Fibroblast of gingiva (primary cell): ENCODE measurements around the gene PRELID3B.
A peak's percentile ranks its signal among the peaks of the same experiment; 100 is the strongest.

Experiments used
- DNase-seq: peaks from one replicate; pipeline ENCODE4 v3.0.0-alpha.2; 2011; ENCODE audit warnings: low read depth

The PRELID3B gene

DNA sequence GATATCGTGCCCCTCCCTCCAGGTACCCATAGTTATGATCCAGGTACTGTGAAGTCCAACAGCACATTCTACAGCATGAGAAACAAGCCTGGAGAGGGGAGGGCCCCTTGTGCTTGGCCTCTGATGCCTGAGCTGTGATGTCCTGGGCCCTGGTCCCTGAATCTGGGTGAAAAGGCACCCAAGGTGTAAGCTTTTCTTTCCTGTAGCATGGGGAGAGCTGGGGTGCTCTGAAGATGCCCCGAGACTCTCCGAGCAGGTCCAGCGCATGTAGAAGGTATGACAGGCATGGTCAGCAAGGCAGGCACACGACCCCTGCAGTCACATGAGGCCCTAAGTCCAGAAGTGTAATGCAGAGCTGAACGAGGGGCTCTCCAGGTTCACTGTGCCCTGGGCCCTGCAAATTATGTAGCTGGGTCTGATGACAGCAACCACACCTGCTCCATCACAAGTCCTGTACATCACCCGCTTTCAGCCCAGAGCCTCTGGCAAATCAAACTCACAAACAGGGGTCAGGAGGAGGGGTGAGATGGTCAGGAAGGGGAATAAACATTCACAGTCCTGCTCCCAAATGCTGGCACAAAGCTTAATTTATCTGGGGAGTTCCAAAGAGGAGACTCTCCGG, 33.8 kb downstream of the PRELID3B start:
- DNase-seq: no peak

DNA sequence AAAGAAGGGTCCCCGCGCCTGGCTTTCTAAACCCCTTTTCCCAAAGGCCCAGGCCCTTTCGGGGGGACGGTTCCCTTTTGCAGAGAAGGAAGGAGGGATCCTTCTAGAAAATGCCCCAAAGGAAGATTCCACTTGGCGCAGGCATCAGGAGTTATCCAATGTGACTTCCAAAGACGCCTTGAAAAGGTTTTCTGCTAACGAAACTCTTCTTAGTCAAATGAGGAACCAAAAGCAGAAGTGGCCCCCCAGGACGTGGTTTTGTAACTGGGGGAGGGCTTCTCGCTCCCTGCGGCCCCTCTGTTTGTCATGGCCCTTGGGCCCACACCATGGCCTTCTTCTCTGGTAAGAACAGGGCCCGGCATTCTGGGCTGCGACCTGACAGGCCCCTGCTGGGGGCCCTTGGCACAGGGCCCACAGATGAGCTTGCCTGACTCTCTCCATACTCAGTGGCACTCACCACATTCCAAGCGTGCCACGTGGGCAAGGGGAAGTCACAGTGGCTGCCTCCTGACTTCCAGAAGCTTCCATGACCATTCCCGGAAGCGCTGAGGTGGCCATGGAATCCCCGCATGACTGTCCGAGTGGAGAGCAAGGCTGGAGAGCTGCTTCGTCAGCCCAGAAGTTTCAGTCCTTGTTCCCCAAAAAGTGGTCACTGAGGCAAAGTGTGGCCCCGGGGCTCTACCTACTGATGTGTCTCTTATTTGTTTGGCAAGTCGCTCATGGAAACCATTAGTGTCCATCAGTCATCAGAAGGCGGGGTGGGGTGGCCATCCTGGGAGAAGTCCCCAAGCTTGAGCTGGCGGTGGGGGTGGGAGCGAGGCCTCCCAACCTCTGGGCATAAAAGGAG, 34.7 kb downstream of the PRELID3B start:
- DNase-seq: no peak

DNA sequence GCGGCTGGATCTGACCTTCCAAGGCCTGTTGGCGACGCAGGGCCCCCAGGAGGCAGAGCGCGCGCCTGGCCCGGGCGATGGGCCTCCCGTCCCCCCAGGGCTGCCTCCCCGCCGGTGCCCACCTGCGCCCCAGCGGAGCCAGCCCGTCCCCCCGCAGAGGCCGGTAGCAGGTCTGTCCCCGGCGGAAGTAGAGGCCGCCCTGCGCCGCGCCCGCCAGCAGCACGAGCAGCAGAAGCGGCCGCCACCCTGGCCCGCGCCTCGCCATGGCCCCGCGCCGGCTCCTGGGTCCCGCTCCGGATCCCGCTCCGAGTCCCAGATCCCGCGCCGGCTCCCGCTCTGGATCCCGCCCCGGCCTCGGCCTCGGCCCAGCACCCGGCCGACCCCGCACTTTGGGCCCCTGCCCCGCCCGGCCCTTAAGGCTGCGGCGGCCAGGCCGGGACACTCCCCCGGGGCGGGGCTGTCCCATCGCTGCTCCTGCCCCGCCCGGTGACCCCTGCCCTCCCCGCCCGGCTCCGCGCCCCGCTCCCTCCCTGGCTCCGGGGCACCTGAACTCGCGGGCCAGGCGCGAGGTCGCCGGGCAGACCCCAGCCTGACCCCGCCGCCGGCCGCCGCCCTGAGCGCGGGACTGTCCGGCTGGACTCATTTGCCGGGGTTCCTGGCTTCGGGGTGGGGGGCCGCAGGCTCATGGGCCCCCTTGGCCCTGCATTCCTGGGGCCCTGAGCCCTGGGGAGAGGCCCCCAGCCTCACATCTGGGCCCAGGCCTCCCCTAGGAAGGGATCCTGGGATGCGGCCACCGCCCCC, 35.5 kb downstream of the PRELID3B start, which contains the start of gene CTSZ:
TSS of gene CTSZ (minus strand) at position 391 of the 801 bp plus-strand sequence. CDS start at position 265, 126 bp downstream.
- peak; percentile 50 for DNase-seq

DNA sequence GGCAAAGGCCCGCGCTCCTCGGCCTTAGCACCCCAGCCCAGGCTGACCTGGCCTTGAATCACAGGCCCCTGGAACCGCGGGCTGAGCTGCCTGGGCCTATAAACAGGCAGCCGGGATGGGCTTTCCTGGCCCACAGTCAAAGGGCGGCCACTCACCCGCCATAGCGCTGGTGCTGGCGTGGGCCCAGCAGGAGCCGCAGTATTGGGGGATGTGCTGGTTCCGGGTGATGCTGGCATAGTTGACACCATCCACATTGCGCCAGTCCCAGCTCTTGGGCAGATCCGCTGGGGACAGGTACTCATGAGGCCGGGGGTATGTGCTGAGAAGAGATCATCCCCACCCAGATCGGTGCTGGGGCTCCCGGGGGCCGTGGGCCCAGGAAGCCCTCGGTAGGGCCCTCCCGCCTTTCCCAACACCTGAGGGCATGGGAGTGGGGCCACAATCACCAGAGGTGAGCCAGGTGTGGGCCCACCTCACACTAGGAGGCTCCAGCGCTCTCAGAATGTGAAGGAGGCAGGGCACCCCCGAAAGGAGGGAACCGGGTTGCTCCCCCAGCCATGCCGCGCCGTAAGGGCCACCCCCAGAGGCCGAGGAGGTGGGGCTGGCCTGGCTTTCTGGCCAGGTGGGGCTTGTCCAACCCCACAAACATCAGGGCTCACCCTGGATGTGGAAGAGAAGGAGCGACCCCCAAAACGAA, 36.3 kb downstream of the PRELID3B start:
- DNase-seq: peak; percentile 10

DNA sequence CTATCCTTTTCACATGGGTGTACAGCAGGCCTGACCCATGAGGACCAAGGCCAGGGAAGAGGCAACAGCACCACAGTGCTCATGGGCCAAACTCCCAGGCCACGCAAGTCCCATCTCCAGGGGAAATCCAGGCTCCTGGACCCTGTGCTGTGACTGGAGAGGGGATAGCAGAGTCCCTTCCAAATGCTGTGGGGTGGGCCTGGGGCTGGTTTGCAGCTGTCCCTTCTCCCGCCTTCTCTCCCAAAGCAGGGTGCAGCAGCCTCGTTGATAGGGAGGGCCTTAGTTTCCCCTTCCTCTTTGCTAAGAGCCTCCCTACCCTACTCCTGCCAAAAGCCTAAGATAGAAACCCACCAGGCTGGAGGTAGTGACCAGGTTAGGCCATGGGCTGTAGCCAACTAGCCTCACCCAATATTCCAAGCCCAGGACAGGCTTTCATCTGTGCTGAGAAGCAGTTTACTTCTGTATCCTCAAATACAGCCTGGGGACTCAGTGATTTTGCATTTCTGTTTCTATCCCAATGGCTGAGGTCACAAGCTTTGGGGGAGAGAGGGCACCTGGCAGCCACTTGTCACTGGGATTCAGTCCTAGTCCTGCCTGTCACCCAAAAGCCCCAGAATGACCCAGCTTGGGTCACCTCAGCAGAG, 36.9 kb downstream of the PRELID3B start:
- no peak for DNase-seq

DNA sequence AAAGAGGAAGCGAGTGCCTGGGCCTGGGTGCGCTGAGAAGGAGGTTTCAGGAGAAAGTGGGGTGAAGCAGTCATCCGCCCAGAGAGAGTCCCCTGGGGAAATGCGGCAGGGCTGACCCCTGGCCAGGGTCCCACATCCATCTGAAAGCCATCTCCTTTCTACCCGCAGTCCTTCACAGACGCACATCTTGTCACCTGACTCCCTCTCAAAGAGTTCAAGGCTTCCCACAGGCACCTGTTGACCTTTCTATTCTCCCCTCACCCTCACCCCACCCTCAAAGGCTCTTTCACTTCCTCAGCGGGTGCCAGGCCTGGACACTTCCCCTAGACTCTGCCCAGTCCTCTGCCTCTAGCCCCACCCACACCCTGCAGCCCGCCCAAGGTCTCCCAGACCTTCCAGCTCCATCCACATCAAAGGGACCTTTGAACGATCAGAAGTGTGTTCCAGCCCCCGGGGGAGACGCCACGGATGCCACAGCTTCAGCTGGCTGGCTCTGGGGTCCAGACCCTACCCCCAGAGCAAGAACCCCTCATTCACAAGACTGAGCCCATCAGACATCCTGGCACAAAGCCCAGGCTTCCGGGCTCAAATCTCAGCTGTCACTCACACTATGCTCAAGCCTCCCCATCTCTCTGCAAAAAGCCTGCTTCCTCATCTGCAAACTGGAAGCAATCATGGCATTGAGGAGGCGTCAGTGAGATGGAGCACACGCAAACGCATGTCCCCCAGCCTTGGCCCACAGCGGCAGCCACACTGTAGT, 37.6 kb downstream of the PRELID3B start:
- DNase-seq: no peak

DNA sequence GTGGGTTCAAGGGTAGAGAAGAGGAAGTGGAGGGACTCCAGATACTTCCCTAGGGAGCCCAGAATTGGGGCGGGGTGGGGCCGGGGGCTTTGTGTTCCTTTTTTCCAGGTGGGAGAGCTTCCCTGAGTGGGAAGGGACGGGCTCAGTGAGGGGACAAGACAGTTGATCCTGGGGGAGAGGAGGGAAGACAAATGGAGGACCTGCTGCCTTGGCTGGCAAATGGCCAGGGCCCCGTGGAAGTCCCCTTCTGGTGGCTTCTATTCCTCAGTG, 38.2 kb downstream of the PRELID3B start:
- no peak for DNase-seq

DNA sequence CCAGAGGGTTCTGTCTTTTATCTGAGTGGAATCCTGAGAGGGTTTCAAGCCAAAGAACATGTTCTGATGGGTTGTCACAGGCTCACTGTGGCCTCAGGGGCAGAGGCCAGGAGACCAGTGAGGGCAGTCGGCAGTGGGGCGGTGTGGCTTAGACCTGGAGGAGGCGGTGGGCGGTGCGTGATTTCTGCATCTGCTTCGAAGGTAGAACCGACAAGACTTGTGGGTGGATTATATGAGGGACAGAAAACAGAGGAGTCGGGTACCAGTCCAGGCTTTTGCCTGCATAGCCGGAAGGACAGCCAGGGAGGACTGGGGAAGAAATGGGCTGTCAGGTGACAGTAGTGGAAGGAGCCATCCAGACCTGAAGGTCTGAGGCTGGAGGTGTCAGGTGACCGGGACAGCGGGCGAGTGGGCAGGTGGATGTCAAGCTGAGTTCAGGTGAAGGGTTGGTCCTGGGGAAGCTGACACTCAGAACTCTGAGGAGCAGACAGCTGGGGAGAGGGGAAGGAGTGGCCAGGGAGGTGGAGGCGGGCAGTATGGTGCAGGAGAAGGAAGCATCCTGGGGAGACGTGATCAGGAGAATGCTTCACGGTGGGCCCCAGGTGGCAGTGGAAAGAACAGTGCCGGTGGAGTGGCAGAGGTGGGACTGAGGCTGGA, 38.6 kb downstream of the PRELID3B start:
- no peak for DNase-seq

DNA sequence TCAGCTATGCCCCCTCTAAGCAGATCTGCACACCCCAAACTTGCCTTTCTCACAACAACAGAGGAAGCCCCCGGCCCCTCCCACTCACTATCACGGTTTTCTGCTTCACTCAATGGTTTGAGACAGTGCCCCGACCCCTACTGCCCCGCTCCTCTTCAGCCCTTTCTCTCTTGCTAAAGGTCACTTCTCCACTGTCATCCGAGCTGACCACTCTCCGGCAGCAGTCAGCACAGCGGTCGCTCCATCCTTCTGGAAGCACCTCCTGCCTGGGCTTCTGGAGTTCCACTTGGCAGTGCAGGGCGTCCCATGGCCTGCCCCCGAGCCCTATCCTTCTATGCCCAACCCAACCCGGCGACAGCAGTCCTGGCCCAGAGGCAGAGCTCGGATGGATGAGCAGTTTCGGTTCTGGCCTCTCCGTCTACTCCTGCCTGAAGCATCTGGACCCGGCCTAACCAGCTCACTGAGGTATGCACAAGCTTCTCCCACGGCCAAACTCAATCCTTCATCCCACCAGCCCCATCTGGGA, 39.6 kb downstream of the PRELID3B start:
- DNase-seq: no peak

DNA sequence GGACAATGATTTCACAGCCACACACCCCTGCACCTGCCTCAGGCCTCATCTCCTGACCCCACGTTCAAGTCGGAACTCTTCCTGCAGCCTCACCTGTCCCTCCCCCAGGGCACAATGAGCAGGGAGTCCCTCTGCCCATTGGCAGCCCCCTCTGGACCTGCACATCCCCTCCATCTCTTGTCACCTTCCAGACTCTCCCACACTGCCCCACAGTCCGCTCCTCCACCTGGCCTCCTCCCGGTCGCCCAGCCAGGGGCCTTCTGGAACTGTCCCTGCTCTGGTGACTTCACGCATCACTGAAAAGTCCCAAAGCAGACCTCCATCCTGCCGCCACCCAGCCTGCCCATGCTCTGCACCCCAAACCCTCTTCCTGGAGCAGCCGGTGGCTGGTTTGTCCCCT, 40.2 kb downstream of the PRELID3B start:
- DNase-seq: no peak

DNA sequence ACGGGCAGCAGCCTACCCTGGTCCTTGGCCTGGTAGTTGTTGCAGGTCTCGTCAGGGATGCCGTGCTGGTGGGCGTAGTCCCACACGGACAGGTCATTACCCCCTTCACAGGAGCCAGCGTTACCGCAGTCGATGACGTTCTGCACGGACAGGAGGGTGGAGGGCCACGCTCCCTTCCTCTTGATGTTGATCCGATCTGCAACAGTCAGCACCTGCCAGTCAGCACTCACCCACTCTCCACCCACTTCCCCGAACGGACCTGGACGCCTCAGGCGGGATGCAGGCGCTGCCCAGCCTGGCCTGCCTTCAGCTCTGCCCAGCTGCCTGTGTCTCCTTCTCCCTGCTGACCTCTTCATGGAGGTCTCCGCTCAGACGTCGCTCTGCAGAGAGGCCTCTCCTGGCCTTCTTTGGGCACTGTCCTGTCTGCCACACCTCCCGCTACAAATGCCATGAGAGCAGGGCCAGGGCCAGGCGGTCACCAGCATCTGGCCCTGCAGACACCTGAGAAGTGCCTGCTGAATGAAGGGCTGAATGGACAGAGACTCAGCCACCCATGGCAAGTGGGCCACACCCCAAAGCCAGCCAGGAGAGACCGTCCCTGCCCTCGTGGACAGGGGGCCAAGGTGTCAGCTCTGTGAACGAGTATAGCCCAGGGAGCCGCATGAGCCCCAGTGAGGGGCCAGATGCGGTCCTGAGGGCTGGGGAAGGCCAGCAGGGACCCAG, 41.0 kb downstream of the PRELID3B start:
- DNase-seq: no peak

DNA sequence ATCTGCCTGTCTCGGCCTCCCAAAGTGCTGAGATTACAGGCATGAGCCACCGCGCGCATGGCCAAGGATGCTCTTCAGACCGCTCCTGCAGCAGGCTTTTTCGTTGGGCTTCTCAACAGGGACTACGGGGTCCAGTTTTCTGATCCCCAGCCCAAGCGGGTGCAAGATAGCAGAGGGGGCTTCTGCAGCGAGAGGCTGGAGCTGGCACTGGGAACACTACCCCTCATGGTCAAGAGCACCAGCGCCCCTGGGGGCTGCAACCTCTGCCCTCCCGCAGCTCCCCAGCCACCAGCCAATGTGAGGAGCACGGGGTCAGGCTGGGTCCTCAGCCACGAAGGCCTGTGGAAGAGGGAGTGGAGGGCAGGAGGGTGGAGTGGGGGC, 41.5 kb downstream of the PRELID3B start:
- DNase-seq: no peak

DNA sequence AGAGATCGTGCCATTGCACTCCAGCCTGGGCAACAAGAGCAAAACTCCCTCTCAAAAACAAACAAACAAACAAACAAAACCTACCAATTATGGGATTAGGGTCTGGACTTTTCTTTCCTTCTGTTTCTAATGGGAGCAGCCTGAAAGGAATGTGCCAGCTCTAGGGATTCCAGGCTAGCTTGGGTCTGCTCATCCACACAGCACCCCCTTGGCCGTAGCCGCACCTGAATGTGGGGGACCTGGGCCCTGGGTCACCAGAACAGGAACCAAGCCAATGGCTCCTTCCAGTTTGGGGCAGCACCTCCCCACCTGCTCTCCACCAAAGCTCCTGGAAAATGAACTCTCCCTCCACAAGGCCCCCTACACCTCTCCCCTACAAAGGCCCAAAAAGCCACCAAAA, 42.3 kb downstream of the PRELID3B start:
- DNase-seq: no peak

DNA sequence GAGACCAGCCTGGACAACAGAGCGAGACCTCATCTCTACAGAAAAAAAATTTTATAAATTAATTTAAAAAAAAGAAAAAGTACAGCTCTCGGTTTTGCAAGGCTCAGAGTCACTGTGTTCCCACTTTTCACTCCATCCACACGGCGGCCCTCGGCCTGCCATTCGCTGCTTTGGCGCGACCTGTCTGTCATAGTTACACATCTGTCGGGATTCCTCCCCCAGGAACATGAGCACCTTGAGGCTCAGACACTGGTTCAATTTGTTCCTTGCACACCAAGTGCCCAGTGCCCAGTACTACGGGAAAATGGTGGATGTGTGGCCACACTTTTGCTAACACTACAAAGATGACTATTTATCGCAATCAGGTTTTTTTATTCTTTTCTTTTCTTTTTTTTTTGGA, 43.9 kb downstream of the PRELID3B start:
- no peak for DNase-seq

DNA sequence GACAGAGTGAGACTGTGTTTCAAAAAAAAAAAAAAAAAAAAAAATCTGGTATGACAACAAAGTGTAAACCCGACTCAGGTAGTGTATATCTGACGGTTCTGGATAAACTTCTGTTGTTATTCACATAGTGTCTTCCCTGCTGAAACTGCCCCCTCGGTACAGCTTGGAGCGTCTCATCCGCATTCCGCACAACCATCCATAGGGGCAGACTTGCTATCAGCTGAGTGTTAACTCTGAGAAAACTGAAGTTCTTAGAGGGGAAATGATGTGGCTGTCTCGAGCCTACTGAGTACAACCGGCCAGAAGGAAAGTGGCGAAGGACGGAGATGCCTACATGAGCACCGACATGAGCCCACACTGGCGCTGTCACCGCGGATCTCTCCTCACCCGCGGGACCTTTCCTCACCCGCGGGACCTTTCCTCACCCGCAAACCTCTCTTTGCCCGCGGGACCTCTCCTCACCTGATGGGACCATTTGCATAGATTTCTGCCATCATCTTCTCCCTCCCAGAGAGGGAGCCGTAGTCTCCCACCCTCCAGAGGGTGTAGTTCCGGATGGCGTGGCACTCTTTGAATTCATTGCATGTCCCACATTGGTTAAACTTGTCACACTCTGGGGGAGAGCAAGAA, 45.3 kb downstream of the PRELID3B start:
- DNase-seq: no peak

DNA sequence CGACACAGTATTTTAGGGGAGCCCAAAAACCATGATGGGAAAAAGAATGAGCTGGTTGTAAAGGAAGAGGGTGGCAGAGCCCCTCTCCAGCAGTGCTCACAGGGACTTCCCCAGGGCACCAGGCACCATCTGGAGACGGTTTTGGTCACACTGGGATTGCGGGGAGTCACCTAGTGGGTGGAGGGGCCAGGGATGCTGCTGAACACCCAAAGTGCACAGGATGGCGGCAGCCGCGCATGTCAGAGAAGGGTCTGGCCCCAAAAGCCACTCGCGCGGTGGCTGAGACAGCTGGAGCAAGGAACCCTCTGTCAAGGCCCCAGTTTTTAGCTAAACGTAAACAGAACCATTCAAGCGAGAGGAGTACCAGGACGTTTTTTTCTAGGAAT, 46.4 kb downstream of the PRELID3B start:
- no peak for DNase-seq

DNA sequence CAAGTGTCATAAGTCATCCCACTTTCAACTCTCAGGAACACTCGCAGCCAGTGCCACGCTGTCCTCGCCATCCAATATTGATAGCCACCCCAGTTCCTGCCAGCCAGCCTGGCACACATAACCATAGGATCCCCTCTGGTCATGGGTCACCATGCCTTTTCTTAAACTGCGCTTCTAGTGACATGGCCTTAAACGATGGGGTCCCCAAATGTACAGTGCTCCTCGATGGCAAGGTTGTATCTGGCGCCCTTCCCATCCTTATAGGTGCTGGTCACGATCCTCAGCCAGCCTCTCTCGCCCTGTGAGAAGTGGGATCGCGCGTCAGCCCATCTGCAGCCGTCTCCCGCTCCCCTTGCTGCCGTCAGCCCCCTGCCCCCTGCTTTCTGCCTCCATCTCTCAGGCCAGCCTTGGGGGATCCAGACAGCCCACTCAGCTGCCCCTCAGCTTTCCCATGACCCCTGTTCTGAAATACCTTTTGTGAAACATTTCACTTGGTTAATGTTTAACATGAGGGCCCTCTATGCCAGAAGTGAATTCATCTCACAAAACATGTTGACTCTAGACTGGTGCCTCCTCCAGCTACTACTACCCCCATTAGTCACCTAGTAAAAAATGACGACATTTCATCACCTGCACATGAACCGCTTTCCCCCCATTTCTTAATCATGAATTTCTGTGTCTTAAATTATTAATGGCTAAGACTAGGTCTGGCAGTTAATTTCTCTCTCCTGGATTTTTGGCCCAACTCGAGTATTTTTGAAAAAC, 46.9 kb downstream of the PRELID3B start:
- DNase-seq: no peak

DNA sequence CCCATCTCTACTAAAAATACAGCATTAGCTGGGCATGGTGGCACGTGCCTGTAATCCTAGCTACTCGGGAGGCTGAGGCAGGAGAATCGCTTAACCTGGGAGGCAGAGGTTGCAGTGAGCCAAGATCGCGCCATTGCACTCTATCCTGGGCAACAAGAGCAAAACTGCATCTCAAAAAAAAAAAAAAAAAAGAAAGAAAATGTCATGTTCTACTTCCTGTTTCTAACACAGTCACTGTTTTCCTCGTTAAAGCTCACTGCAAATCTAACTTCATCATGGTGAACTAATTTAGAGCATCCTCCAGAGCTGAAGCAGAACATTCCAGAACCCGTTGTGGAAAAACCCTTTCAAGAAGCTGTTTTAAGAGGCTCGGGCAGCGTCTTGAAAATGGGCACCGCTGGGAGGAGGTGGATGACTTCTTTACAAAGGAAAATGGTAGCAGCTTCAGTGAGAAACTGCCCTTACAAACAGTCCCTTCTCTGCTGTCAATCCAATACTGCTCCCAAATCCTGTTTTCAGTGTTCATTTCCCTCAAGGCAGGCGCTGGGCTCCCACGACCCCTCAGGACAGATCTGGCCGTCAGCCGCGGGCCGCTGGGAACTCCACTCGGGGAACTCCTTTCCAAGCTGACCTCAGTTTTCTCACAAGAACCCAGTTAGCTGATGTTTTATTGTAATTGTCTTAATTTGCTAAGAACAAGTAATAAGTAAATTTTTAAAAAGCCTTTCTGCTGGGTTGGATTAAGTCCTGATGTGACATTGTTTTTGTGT, 48.0 kb downstream of the PRELID3B start:
- no peak for DNase-seq
